HG03571 (cell line): ENCODE results near the gene CASZ1.

Experiments
- ATAC-seq: cut with Tn5 transposase; IDR thresholded peaks from one replicate; pipeline ENCODE4 v1.9.1; 2021; ENCODE audit not compliant: unreplicated experiment

Gene CASZ1

GRCh38 chr1:10643607-10644306 is 152.7 kb downstream of the CASZ1 start:
- ATAC-seq: no peak

DNA sequence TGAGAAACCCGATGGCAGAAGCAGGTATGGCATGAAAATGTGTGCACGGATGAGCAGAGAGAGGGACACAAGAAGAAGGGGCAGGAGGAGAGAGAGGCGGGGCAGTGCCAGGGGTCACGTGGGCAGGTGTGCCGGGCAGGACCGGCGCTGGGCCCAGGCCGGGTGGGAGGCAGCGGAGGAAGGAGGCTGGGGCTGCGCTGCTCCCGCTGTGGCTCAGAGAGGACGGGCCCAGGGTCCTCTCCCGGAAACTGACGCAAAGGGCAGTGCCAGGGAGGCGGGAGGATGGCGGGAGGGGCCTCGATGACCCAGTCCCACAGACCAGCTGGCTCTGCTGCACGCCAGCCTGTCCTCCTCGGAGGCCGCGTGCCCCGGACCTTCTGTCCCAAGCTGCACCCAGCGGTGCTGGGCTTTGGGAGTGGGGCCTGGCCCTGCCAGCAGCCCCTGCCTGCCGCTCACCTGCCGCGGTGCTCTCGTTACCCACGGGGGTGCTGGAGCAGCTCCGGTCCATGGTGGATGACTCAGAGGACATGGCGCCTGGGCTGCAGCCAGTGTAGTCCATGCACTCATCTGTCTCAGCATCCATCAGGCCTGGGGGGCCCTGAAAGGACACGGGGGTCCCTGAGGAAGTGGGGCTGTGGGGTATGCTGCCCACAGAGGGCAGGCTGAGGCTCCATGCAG is 153.9 kb downstream of the CASZ1 start:
- no peak for ATAC-seq

DNA sequence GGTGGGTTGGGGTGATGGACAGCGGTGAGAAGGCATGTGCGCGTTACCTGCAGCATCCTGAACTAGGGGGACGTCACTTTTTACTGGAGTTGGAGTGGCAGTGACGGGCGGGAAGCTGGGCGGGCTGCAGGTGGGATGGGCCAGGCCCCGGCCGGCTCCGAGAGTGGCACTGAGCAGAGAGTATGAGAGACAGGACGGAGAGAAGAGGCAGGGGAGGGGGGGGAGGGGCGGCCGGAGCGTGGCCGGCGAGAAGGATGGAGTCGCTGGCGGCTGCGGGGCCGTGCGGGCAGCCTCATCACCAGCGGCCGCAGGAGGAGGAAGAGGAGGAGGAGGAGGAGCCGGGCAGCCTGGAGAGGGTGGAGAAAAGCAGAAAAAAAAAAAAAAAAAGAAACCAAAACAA is 154.5 kb downstream of the CASZ1 start:
- ATAC-seq: no peak

- no peak for ATAC-seq
These were observed 155.4 kb downstream of the CASZ1 start for GRCh38 chr1:10640843-10641553.

GRCh38 chr1:10639775-10640578 is 156.5 kb downstream of the CASZ1 start:
- ATAC-seq: no peak

- ATAC-seq: no peak
These were observed 157.3 kb downstream of the CASZ1 start for GRCh38 chr1:10639011-10639774.

GRCh38 chr1:10638559-10639005 is 157.9 kb downstream of the CASZ1 start:
- ATAC-seq: no peak

GRCh38 chr1:10637834-10638558 is 158.4 kb downstream of the CASZ1 start:
- ATAC-seq: no peak

DNA sequence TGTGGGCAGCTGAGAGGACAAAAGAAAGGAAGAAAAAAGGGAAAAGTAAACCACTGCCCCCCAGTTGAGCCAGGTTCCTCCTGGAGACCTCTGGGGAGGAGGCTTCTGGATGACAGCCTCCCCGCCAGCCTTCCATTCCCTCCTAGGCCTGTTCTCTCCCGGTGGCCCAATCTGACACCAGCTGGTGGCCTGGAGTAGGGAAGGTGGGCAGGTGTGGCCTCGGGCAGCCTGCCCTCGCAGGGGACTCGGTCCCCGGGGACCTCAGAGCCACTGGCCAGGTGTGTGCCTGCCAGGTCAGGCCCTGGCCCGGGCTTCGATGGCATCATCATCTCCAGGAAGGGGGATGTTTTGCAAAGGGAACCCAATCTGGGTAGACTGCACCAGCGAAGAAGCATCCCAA is 159.0 kb downstream of the CASZ1 start:
- no peak for ATAC-seq

DNA sequence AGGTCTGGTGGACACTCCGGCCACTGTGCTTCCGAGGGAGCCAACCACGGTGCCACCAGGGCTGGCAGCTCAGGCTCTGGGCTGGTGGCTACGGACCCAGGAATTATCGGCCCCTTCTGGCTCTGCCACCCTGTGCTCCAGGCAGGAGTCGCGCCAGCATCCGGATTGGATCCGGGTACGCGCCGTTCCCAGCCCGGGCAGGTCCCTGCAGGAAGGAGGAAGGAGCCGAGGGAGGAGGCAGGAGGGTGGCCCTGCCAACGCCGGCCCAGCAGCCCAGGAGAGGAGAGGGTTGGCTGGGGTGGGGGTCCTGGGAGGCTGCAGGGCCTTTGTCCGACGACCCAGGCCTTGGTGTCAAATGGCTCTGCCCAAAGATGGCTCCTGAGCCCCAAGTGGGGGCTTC is 160.5 kb downstream of the CASZ1 start:
- ATAC-seq: no peak

DNA sequence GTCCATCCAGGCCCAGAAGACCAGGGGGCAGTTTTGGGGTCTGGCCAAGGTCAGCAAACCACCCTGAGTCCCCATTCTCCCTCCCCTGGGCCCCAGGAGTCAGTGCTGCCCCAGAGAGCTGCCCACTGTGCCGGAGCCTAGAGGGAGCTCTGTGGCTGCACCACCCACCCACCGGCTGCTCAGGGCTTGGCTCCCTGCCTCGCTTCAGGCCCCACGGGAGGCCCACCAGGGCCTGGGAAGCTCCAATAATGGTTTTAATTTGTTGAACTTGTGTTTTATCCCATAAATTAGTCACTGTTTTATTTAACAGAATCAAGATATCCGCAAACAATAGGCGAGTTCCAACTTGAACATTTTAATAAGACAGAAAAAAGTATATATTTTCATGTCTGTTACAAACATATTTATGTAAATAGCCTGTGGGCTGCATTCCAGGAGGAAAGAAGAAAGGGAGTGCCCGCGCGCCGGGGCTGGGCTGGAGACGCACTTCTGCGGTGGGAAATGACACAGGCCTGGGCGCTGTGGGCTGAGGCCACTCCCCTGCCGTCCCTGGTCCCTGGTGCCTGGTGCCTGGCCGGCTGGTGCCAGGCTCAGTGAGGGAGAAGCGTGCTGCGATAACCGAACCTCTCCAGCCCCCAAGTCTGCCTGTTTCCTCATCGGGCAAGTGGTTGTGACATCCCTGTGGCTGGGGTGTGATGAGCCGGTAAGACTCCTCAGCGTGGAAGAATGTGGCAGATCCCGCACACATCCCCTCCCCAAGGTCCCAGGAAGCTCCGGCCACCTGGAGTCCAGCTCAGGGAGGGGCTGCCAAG is 161.2 kb downstream of the CASZ1 start:
- no peak for ATAC-seq

- no peak for ATAC-seq
These were observed 161.9 kb downstream of the CASZ1 start for GRCh38 chr1:10634428-10635084.

DNA sequence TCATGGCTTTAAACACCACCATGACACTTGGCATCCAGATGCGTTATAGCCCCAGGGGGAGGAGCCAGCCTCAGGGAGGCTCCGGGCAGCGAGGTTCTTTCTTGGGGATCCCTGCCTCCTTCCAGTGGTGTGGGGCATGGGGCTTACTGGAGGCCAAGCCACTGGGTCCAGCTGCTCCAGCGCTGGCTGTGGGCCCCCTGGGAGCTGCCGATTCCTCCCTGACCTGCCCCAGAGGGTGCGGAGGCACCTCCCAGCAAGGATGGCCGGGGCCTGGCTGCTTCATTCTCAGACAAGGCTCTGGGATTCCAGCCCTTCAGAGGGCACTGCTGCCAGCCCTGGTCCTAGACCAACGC is 162.4 kb downstream of the CASZ1 start:
- no peak for ATAC-seq

- no peak for ATAC-seq
These were observed 163.0 kb downstream of the CASZ1 start for GRCh38 chr1:10633416-10633815.

DNA sequence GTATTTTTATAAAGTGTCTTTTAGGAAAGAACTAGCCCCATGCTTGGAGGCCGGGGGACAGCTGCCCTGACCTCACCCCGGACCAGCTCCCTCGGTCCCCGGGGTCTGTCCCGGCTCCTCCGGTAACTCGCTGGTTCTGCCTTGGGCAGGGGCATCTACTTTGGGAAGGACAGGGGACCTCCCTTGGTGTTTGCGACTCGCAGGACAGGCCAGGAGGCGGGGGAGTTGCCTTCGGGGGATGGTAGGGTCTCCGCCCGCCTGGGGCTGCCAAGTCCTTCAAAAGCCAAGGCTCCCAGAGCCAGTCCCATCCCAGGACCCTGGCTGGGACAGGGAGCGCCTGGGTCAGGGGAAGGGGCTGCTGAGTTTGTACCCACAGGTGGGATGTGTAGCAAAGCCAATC is 163.8 kb downstream of the CASZ1 start:
- ATAC-seq: no peak

GRCh38 chr1:10631811-10632593 is 164.4 kb downstream of the CASZ1 start:
- no peak for ATAC-seq

DNA sequence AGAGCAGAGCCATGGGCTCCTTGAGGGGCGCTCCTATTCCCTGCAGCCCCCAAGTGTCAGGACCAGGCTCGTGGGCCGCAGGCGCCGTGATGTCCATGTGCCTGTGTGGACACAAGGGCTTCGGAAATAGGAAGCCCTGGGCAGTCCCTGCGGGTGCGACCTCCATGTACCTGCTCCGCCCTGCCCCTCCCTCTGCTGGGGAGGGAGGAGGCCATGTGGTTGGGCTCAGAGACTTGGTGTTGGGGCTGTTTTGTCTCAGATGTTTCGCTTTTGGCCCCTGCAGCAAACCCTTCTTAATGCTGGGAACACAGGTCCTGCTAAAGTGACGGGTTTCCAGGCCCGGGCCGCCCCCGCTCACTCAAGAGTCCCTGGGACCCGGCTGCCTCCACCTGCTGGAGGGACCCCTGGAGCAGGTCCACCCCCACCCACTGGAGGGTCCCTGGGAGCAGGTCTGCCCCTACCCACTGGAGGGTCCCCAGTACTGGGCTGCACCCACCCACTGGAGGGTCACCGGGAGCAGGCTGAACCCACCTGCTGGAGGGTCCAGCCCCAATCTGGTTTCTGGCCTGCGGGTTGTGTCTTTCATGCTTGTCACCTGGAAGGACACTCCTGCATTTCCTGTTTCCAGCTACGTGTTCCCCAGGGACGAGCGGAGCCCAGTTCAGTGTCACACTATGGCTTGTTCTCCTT is 165.2 kb downstream of the CASZ1 start:
- ATAC-seq: no peak
